Liver (tissue), 3 donors: ENCODE data around the gene SCN2A.

Experiments
- ATF3 ChIP-seq: IDR thresholded peaks from 2 replicates; pipeline ENCODE4 v1.6.1; 2016; ENCODE audit warnings: antibody characterized with exemption
- CTCF ChIP-seq: fragments of 150-350 bp; IDR thresholded peaks from 2 replicates; pipeline ENCODE4 v1.5.1; 2017; ENCODE audit warnings: improper control_type of control experiment, low read depth, low read length; ENCODE audit not compliant: missing input control
- REST ChIP-seq: IDR thresholded peaks from 2 replicates; pipeline ENCODE4 v1.6.1; 2016; ENCODE audit warnings: antibody characterized with exemption, mild to moderate bottlenecking
- YY1 ChIP-seq: IDR thresholded peaks from 2 replicates; pipeline ENCODE4 v1.6.1; 2016; ENCODE audit warnings: antibody characterized with exemption, mild to moderate bottlenecking
- ZBTB33 ChIP-seq: IDR thresholded peaks from 2 replicates; pipeline ENCODE4 v1.6.1; 2016; ENCODE audit warnings: antibody characterized with exemption
- donor health status: healthy.
- donor health status: healthy.

- no peak for TF ChIP-seq CTCF
- TF ChIP-seq YY1: no peak
- no peak for TF ChIP-seq ATF3
- TF ChIP-seq ZBTB33: no peak
- TF ChIP-seq REST: no peak
These were observed 193.2 kb downstream of the SCN2A start for GRCh38 chr2:165432234-165432966.
